ENCODE measurements around the gene MFSD6. TPM values are rescaled to one million over a fixed set of nuclear protein-coding genes. Genes with fewer than 3 reads are reported as not detected.

MFSD6 gene
- total and polyA plus RNA-seq, 2 experiments from 2014 or later, result 0.62 to 1.5 TPM

DNA sequence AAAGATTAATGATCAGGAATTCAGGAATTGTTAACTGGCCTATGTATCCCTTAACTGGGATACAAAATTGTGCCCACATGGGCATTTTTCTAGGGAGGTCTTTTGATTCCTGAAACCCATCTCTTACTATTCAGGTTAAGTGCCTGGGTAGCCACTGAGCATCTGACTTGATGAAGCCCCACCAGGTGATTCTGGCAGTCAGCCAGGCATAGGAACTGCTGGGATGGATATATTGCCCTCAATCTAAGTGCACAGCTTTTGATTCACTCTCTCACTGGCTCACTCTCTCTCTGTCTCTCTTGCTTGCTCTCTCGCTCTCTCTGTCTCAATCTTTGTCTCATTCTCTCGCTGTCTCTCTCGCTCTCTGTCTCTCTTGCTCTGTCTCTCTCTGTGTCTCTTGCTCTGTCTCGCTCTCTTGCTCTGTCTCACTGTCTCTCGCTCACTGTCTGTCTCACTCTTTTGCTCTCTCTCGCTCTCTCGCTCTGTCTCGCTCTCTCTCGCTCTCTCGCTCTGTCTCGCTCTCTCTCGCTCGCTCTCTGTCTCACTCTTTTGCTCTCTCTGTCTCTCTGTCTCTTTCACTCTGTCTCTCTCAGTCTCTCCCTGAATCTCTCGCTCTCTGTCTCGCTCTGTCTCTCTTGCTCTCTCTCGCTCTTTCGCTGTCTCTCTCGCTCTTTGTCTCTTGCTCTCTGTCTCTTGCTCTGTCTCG lies 42.5 kb upstream of the MFSD6 start:
- H3K27ac ChIP-seq, result no peak overlapping the region
- no peak for DNase-seq (ENCODE audit: low read depth in 1 of 2, low spot score in 1 of 2)
- peaks cover 38% of the 10 kb centered on the region for H3K27me3 ChIP-seq
- H3K9me3 ChIP-seq (ENCODE audit: low read depth), result no peaks in the 10 kb centered on the region
- no peak overlapping the region for H3K4me3 ChIP-seq
- TF ChIP-seq, protein P1, sequence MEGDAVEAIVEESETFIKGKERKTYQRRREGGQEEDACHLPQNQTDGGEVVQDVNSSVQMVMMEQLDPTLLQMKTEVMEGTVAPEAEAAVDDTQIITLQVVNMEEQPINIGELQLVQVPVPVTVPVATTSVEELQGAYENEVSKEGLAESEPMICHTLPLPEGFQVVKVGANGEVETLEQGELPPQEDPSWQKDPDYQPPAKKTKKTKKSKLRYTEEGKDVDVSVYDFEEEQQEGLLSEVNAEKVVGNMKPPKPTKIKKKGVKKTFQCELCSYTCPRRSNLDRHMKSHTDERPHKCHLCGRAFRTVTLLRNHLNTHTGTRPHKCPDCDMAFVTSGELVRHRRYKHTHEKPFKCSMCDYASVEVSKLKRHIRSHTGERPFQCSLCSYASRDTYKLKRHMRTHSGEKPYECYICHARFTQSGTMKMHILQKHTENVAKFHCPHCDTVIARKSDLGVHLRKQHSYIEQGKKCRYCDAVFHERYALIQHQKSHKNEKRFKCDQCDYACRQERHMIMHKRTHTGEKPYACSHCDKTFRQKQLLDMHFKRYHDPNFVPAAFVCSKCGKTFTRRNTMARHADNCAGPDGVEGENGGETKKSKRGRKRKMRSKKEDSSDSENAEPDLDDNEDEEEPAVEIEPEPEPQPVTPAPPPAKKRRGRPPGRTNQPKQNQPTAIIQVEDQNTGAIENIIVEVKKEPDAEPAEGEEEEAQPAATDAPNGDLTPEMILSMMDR (IDR thresholded peaks at IDR 0.05; ENCODE audit: low read depth, low read length), result no peak
- no peaks in the 10 kb centered on the region for H3K36me3 ChIP-seq
- no peaks in the 10 kb centered on the region for H3K4me1 ChIP-seq (ENCODE audit: low read depth)

DNA sequence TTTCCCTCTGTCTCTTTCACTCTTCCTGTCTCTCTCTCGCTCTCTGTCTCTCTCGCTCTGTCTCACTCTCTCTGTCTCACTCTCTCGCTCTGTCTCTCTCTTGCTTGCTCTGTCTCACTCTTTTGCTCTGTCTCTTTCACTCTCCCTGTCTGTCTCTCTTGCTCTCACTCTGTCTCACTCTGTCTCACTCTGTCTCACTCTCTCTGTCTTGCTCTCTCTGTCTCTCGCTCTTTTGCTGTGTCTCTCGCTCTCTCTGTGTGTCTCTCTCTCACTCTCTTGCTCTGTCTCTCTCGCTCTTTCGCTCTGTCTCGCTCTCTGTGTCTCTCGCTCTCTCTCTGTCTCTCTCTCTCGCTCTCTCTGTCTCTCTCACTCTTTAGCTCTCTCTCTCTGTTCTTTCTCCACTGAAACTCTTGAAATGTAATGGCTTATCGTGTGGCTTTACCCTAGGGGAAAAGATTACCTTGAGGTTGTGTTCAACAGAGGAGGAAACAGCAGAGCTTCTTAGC lies 41.9 kb upstream of the MFSD6 start:
- DNase-seq (ENCODE audit: low read depth in 1 of 2, low spot score in 1 of 2), result no peak
- H3K4me3 ChIP-seq, result no peak overlapping the region
- H3K27me3 ChIP-seq, result peaks cover 38% of the 10 kb centered on the region
- no peaks in the 10 kb centered on the region for H3K4me1 ChIP-seq (ENCODE audit: low read depth)
- H3K27ac ChIP-seq, result no peak overlapping the region
- no peaks in the 10 kb centered on the region for H3K9me3 ChIP-seq (ENCODE audit: low read depth)
- TF ChIP-seq, protein P1 (IDR thresholded peaks at IDR 0.05; ENCODE audit: low read depth, low read length), result no peak
- H3K36me3 ChIP-seq, result no peaks in the 10 kb centered on the region

DNA sequence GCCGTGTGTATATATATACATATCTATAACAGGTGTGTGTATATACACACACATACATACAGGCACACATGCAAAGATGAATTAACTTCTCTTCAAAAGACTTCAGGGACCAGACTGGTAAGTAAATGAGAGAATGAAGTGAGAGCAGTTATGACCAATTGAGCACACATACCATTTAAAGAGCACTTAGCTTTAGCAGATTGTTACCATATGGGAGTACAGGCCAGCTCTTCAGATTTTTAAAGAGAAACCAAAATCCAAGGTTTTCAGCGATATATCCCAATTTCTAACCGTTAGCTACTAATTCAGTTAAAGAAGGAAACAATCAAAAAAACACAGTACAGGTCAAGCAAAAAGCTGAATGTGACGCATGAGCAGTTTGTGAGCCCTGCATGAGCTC lies 41.1 kb upstream of the MFSD6 start:
- H3K9me3 ChIP-seq (ENCODE audit: low read depth), result no peaks in the 10 kb centered on the region
- no peak overlapping the region for H3K4me3 ChIP-seq
- H3K36me3 ChIP-seq, result no peaks in the 10 kb centered on the region
- no peak overlapping the region for H3K27ac ChIP-seq
- DNase-seq (ENCODE audit: low read depth in 1 of 2, low spot score in 1 of 2), result no peak
- H3K27me3 ChIP-seq, result peaks cover 33% of the 10 kb centered on the region
- no peaks in the 10 kb centered on the region for H3K4me1 ChIP-seq (ENCODE audit: low read depth)
- TF ChIP-seq, protein P1 (IDR thresholded peaks at IDR 0.05; ENCODE audit: low read depth, low read length), result no peak

DNA sequence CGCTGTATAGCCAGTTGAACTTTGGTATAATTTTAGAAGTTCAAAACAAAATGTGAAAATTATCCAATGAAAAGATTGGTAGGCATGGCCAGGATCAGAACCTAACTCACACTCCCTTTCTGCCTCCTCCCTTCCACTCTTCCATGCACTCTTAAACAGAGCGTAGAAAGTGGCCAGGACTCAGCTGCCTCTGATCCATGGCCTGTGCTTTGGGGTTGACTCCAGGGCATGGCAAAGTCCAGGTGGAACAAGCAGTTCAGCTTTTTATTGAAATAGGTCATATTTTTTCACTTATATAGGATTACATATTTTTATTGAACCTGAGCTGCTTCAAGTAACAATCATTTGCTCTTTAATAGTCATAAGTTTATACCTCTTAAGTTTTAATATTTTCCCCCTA lies 38.5 kb upstream of the MFSD6 start:
- TF ChIP-seq, protein P1 (IDR thresholded peaks at IDR 0.05; ENCODE audit: low read depth, low read length), result no peak
- H3K4me1 ChIP-seq (ENCODE audit: low read depth), result no peaks in the 10 kb centered on the region
- H3K27me3 ChIP-seq, result peaks cover 22% of the 10 kb centered on the region
- no peaks in the 10 kb centered on the region for H3K9me3 ChIP-seq (ENCODE audit: low read depth)
- no peak overlapping the region for H3K4me3 ChIP-seq
- H3K36me3 ChIP-seq, result no peaks in the 10 kb centered on the region
- no peak overlapping the region for H3K27ac ChIP-seq
- DNase-seq (ENCODE audit: low read depth in 1 of 2, low spot score in 1 of 2), result no peak

DNA sequence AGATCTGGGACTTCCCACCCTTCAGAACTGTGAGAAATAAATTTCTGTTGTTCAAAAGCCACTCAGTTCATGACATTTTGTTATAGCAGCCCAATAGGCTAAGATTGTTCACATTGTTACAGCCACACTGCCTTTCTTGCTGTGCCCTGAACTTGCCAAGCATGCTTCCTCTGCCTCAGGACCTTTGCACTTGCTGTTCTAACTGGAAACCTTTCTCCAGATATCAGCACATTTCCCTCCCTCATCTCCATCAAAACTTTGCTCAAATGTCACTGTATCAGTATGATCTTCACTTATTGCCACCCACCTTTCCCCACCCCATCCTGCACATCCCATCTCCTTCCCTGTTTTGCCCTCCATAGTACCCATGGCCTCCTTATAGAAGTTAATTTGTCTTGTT lies 32.1 kb upstream of the MFSD6 start:
- TF ChIP-seq, protein P1 (IDR thresholded peaks at IDR 0.05; ENCODE audit: low read depth, low read length), result no peak
- Histone ChIP-seq H3K36me3 (no peaks in the 10 kb centered on the region), H3K4me3 (no peak overlapping the region), H3K4me1 (ENCODE audit: low read depth) (peaks cover 7% of the 10 kb centered on the region), H3K9me3 (ENCODE audit: low read depth) (no peaks in the 10 kb centered on the region), H3K27ac (no peak overlapping the region), H3K27me3 (no peaks in the 10 kb centered on the region)
- DNase-seq (ENCODE audit: low read depth in 1 of 2, low spot score in 1 of 2), result no peak
